ENCODE data around the gene SPRY2.
"Not testable (repeated sequence)": the region's sequence is repeated elsewhere in the genome, so short reads cannot be mapped to it uniquely, and the experiment has no call there.

The SPRY2 gene

DNA sequence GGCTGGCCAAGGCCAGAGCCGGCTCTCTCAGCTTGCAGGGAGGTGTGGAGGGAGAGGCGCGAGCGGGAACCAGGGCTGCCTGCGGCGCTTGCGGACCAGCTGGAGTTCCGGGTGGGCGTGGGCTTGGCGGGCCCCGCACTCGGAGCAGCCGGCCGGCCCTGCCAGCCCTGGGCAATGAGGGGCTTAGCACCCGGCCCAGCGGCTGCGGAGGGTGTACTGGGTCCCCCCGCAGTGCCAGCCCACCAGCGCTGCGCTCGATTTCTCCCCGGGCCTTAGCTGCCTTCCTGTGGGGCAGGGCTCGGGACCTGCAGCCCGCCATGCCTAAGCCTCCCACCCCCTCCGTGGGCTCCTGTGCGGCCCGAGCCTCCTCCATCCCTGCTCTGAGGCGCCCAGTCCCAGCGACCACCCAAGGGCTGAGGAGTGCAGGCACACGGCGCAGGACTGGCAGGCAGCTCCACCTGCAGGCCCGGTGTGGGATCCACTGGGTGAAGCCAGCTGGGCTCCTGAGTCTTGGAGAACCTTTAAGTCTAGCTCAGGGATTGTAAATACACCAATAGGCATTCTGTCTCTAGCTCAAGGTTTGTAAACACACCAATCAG is 14.7 kb upstream of the SPRY2 start:
- DNase-seq (ENCODE audit: low read depth in 1 of 2, low spot score in 1 of 2), result not testable (repeated sequence)

DNA sequence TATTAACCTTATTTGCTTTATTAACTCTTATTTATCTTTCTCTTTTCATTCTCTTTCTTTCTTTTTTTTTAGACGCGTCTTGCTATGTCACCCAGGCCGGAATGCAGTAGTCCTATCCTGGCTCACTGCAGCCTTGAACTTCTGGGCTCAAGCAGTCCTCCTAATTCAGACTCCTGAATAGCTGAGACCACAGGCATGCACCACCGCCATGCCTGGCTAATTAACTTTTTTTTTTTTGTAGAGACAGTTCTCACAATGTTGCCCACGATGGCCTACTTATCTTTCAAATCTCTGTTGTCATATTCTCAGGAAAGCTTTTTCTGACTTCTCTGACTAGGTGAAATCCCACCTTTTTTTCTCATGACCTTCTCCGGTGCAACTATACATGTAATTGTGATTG is 7.8 kb upstream of the SPRY2 start:
- DNase-seq (ENCODE audit: low read depth in 1 of 2, low spot score in 1 of 2), result no peak

DNA sequence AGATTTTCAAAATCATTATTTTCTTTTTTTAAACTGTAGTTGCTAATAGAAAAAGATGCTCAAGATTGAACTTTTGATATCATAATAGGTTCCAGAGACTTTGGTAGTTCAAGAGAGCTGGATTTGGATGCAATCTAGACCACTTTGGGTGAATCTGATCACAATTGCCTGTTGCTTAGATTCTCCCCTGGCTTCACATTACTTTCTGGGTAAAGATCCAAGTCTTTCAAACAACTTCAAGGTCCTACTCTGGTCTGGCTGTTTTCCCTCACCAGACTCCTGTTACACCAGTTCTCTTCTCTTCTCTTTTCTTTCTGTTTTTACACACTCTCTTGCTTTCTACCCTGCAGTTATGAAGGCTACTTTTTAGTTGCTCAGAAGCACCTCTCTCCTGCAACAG is 7.4 kb upstream of the SPRY2 start:
- no peak for DNase-seq (ENCODE audit: low read depth in 1 of 2, low spot score in 1 of 2)

DNA sequence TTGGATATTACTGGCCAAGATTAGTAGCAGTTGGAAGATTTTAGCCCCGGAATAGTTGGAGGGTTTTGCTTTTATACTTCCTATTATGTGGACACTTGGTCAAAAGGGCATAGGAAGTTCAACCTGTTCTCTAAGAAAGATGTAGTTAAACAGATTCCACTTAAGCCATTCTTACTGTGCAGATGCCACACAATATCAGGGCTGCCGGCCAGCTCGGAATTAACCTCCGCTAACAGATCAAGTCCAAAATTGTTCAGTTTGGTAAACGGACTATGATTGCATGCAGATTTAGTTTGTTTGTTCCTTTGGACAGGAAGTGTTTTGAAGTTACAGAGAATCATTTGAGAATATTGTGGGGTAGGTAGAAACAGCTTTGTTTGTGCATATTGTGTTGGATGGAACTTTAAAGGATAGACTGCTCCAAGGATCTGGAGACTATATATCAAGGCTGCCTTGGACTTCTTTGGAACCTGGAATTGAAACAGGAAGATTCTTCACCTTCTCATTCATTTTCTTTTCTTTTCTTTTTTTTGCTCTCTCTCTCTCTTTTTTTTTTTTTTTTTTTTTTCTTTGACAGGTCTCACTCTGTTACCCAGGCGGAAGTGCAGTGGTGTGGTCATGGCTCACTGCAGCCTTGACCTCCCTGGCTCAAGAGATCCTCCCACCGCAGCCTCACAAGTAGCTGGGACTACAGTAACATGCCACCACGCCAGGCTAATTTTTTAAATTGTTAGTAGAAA is 5.0 kb upstream of the SPRY2 start:
- DNase-seq (ENCODE audit: low read depth in 1 of 2, low spot score in 1 of 2), result no peak

DNA sequence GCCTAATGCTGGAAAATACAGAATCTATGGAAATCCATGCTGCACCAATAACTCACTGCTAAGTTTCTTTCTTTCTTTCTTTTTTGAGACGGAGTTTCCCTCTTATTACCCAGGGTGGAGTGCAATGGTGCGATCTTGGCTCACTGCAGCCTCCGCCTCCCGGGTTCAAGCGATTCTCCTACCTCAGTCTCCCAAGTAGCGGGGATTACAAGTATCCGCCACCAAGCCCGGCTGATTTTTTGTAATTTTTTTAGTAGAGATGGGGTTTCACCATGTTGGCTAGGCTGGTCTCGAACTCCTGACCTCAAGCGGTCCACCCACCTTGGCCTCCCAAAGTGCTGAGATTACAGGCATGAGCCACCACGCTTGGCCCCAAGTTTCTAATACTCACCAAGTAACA is 3.1 kb upstream of the SPRY2 start:
- not testable (repeated sequence) for DNase-seq (ENCODE audit: low read depth in 1 of 2, low spot score in 1 of 2)

DNA sequence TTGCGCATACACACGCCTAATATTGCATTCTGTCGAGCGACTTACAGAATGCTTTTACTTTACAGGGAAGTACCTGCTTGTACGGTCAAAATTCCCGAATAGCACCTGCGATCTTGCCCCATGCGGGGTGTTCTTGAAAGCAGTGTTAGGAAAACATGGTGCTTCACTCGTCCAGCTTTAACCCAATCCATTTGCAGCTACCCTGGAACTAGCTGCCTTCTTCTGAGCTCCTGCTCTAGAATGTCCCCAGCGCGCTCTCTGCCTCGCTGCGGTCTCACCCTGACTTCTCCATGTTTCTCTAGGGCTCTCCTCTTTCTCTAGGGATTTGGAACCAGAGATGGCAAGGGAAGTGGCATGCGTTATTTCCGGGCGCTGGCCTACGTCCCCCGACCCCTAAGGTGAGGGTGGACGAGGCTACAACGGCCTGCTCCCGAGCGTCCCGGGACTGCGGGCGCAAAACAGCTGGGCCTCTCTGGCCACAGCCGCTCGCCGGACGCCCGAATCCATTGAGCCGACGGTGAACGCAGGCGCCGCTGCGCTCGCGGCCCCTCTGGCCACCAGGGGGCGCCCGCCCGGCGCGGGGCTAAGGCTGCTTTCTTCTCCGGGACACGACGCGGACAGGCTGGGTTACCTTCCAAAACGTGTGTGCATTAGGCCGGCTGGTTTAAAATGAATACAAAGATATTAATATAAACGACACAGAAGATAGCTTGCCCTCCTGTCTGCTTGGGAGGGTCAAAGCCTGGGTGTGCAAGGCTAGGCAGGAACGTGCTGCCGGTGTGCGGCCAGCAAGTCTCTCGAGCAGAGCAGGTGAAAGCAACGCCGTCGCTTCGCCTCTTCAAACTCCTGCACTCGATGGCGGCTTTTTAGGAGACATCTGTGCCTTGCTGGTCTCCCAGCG is 1.8 kb upstream of the SPRY2 start:
- peak; percentile 20 to 57 for DNase-seq (ENCODE audit: low read depth in 1 of 2, low spot score in 1 of 2)

DNA sequence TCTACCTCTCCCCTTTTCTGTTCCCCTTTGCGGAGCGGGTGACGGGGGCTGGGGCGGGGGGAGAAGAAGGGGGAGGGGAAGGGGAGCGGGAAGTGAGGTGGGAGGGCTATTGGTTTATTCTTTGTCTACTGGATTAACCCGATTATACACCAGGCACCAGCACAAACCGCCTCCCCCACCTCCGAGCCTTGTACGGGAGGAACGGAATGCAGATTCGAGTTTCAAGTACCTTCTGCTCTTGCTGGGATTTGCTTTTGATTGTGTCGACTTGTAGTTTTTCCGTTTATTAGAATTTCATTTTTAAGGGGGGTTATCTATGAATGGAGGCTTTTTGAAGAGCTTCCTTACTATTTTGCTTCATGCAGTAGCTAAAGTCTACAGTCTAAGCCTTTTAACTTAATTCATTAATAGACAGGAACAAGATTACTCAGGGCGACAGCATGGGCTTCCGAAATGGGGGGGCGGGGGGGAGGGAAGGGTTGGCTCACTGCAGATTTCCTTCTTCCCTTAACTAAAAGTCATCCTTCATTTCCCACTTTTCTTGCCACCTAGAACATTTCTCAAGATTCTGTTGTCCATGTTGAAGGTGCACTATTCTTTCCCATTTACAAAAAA is 937 bp upstream of the SPRY2 start:
- no peak for DNase-seq (ENCODE audit: low read depth in 1 of 2, low spot score in 1 of 2)

DNA sequence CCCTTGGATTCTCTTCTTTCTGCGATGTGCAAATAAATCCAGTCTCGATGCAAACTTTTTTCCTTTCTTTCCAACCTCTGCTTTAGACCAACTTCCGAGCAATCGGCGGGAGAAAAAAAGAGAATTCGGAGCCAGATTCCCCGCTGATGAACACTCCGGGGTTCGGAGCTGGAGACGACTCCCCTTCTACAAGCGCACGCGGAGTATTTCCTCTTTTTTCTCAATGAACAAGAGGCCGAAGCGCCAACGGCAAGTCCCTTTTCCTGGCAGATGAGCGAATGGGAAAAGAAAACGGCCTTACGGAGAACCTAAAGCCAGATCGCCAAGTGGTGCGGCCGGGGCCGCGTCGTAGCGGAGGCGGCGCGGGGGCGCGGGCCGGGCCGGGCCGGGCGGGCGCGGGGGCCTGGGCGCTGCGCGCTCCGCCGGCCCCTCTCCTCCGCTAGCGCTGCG is 250 bp downstream of the SPRY2 start:
- DNase-seq (ENCODE audit: low read depth in 1 of 2, low spot score in 1 of 2), result no peak

DNA sequence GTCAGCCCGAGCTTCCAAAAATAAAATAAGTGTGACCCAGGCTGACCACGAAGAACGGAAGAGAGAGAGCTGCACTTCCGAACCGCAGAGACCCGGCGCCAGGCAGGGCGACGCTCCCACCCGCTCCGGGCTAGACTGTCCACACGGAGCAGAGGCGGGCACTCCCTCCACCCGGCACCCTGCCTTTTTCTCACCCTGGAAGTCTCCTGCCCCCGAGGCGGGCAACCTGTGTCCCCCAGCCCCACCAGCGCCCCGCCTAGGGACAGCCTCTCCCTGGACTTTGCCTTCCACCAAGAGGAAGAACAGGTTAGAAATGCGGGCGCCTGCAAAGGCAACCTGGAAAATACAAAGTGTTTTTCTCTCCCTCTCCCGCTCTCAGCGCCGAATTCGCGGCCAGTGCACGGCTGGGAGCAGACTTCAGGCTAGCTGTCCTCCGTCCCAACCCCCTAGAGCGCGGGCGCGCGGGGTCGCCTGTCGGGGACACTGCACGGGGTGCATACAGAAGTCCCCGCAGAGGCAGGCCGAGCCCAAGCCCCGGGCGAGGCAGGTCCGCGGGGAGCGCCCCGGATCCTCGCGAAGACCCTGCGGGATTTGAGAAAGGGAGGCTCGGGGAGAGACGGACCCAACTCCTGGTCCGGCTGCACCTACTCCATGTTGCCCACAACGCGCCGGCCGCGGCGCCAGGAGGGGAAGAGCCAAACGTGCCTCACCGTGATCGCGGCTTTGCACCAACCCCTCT is 845 bp downstream of the SPRY2 start:
- no peak for DNase-seq (ENCODE audit: low read depth in 1 of 2, low spot score in 1 of 2)

DNA sequence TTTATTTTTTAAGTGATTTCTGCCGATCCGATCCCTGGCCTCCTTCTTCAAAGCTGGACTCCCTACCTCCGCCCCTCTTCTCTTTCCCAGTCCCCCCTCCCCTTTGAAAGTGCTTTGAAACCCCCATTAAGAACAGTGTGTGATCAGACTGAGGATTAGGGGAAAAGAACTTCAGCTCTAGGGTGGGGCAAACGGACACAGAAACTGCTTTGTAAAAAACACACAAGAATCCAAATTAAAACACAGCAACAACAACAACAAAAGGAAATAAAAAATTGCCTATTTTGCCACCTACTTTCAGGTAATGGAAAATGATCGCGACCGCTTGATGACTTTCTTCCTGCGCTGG is 1.4 kb downstream of the SPRY2 start:
- DNase-seq (ENCODE audit: low read depth in 1 of 2, low spot score in 1 of 2), result no peak

DNA sequence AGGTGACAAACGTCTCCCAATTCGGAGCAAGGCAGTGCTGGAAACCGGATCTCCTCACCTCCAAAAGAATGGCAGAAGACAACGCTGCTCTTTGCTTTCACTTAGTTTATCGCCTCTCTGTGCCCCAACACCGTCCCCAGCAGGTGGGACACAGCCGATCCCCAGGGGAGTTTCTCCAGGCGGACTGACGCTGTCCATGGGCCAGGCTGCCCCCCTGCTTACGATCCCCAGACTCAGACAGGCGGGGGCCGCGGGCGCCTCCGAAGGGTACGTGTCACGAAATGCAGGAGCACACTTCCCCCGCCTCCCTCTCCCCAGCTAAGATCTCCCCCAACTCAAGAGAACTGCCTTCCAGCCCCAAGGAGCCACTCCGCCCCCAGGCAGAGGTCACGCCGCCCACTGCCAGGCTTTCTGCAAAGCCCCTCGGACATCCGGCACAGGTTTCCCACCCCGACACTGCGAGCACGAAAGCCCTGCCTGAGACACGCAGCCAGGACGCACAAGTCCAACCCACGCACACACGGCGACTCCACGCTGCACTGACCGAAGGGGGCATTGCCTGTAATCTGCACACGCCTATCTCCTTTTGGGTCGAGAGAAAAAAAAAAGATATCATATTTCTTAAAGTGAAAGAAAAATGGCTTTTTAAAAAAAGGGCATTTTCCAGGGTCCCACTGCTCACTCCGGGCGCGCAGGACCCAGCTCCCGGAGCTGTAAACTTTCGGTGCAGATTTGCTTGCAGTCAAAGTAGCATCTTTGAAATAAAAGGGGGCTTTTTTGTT is 2.0 kb downstream of the SPRY2 start:
- no peak for DNase-seq (ENCODE audit: low read depth in 1 of 2, low spot score in 1 of 2)

DNA sequence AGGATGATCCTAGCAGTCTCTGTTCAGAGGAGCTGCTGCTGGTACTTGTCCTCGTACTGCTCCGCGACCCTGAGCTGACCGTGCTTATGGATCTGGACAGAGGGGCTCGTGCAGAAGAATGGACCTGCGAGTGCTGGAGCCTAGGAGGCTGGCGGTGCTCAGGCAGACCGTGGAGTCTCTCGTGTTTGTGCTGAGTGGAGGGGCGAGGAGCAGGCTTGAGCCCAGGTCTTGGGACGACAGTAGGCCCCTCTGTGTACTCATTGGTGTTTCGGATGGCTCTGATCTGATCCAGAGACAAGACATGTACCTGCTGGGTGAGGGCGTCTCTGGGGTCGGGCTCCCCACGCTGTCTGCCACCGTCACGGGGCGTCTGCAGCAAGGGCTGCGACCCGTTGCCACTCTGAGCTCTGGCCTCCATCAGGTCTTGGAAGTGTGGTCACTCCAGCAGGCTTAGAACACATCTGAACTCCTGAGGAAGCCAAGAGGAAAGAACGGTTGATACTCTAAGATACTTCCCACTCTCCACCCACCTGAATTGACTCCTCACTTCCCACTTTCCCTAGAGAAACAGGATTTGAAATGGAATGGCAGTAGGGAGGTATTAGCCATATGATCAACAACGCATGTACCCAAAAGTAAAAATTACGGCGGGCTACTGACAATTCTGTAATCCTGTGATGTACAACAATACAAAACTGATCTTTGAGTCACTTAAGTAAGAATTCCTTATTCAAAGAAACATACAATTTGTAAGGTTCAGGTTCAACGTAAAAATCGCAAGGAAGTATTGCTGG is 3.4 kb downstream of the SPRY2 start:
- no peak for DNase-seq (ENCODE audit: low read depth in 1 of 2, low spot score in 1 of 2)

DNA sequence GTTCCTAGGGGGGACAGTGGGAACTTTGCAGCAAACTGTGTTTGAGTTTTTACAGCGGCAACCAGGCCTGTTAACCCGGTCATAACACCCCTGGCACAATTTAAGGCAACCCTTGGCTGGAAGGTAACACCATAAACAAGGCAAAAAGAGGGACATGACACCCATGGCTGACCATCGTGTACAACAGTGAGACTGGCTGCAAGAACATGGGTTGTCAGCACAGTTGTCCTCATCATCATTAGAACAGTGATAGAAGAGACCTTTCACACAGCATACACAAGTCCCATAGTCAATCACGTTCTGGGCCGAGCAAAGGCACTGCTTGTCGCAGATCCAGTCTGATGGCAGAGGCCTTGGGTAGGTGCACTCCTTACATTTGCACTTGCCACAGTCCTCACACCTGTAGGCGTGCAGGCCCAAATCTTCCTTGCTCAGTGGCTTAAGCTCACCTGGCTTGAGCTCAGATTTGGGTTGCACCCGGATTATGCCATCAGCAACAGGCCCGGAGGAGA is 4.1 kb downstream of the SPRY2 start:
- no peak for DNase-seq (ENCODE audit: low read depth in 1 of 2, low spot score in 1 of 2)

DNA sequence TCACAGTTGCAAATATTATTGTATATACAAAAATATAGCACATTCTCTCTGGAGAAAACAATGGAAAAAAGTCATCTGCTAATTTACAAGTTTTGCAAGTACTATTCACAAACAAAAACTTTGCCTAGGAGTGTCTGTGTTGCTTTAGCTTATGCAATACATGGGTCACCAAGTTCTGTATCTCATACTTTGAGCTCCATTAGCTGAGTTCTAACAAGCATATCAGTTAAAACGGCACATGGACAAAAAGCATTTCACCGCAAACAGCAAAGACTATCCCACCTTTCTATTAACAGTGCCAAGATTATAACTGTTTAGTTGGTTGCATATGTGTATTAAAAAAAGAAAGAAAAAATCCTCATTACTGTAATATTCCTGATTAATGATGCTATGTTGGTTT is 4.6 kb downstream of the SPRY2 start:
- no peak for DNase-seq (ENCODE audit: low read depth in 1 of 2, low spot score in 1 of 2)

DNA sequence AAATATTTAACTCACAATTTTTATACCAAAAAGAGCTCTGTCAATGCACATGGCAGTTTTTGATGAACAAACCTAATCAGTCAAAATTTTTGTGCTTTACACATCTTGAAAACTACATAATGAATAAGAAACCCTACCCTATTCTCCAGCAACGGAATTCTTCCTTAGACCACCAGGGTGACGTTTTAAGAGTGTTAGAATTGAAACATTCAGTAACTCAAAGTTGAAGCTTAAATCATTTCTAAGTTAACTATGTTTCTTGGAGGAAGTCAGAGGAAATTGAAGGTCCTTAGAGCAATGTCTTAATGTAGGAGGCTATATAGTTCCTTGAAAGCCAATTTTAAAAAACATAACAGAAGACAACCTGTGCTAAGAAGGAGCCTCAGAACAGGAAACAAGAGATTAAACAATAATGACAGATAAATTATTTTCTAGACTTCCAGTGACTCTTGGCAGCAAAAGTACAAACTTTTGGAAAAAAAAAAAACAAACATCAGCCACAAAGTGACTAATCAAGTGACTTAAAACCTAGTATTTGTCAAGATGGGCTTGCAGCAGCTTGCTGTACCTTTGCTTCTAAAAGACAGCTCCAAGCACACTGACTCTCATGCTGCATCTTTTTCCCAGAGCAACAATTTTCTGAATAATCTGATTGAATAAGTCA is 6.2 kb downstream of the SPRY2 start:
- no peak for DNase-seq (ENCODE audit: low read depth in 1 of 2, low spot score in 1 of 2)

DNA sequence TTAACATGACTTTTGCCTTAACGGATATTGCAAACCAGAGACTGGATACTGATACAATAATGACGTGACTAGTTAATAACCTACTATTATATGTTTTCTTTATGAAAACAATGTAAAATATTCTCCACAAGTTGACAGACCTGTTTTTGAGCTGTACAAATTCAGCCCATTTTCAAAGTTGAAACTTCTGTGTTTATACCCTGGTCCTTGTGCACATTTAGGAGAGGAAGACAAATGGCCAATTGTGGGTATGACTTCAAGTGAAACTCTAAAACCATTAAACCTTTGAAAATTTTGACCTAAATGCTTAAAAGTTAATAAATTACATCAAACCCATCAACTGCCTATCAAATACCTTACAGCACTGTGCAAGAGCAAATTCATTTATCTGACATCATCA is 8.9 kb downstream of the SPRY2 start:
- DNase-seq (ENCODE audit: low read depth in 1 of 2, low spot score in 1 of 2), result no peak

DNA sequence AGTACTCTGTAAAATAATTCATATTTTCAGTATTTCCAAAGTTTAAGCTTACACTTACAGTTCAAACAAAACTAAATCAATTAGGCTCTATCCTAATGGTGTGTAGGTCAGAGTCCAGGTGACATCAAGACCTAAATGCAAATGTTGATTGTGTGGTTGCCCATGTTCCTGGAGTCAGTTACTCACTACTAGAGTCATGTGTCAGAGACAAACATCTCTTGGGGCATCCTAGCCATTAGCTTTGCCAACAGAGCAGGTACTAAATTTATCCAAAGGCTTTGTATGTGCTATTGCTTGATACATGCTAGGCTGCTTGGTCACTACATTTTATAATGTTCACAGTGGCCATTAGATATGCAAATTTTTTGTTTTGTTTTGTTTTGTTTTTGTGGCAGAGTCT is 11.7 kb downstream of the SPRY2 start:
- DNase-seq (ENCODE audit: low read depth in 1 of 2, low spot score in 1 of 2), result no peak

DNA sequence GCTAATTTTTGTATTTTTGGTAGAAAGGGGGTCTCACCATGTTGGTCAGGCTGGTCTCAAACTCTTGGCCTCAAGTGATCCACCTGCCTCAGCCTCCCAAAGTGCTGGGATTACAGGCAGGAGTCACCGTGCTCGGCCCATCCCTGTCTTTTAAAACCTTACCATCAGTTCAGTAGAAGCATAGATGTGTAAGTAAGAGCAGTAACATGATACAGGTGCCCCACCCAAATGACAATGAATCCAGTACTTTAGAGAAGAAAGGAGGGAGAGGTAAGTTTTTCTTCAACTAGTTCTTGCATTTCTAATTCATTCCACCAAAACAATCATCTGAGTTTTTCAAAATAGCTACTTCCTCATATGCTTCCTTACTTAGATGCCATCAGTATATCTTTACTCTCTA is 21.9 kb downstream of the SPRY2 start:
- DNase-seq (ENCODE audit: low read depth in 1 of 2, low spot score in 1 of 2), result no peak

Measured in stimulated activated CD4-positive, alpha-beta T cell treated with anti-CD3 and anti-CD28 coated beads, Interleukin-15, amount 100 ng/mL, for 1 hour (primary cell).